HG02885 (cell line): Measurements from ENCODE around the gene OR8B8.
"Not testable (repeated sequence)": the region's sequence is repeated elsewhere in the genome, so short reads cannot be mapped to it uniquely, and the experiment has no call there.

Experiments
- ATAC-seq: cut with Tn5 transposase; IDR thresholded peaks from one replicate; pipeline ENCODE4 v1.9.1; 2021; ENCODE audit warnings: mild to moderate bottlenecking; ENCODE audit not compliant: unreplicated experiment, poor library complexity

The OR8B8 gene, protein sequence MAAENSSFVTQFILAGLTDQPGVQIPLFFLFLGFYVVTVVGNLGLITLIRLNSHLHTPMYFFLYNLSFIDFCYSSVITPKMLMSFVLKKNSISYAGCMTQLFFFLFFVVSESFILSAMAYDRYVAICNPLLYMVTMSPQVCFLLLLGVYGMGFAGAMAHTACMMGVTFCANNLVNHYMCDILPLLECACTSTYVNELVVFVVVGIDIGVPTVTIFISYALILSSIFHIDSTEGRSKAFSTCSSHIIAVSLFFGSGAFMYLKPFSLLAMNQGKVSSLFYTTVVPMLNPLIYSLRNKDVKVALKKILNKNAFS

GRCh38 chr11:124445646-124446150, at the start of gene OR8B8:
Gene OR8B8 (minus strand): TSS chr11:124445696. CDS start chr11:124441085, 4,611 bp downstream.
- ATAC-seq: no peak

GRCh38 chr11:124493016-124493655, 47.6 kb upstream of the OR8B8 start:
- ATAC-seq: no peak

DNA sequence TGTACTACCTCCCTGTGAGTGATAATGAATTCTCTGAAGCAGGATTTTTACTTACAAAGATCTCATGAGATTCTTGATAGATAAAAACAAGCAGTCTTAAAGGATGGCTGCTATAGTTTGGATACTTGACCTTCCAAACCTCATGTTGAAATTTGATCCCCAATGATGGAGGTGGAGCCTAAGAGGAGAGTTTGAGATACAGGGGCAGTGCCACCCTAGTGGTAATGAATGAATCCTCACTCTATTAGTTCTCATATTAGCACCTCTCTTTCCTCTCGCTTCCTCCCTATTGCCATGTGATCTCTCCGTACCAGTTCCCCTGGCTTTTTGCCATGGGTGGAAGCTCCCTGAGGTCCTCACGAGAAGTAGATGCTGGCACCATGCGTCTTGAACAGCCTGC, 37.9 kb upstream of the OR8B8 start:
- ATAC-seq: no peak

GRCh38 chr11:124482362-124483147, 37.1 kb upstream of the OR8B8 start:
- no peak for ATAC-seq

GRCh38 chr11:124481365-124482323, 36.1 kb upstream of the OR8B8 start:
- ATAC-seq: peak; percentile 45

DNA sequence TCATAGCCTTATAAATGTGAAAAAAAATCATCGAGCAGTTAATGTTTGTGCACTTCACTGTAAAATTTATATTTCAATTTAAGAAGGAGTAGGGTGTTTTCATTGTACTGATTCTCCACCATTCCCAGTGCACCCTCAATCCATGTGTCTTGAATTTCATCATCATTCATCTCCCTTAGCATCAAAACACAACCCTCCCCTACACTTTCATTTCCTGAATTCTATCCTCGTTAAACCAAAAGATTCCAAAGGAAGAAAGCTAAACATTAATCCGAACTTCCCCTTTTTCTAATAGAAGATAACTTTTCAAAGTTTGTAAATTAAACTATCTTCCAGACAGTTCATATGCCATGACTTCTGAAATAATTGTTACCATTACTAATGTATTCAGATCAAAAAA, 34.1 kb upstream of the OR8B8 start:
- no peak for ATAC-seq

- no peak for ATAC-seq
Measured at GRCh38 chr11:124475265-124475664, 29.8 kb upstream of the OR8B8 start.

- no peak for ATAC-seq
Measured at GRCh38 chr11:124474779-124475178, 29.3 kb upstream of the OR8B8 start.

GRCh38 chr11:124474079-124474478, 28.6 kb upstream of the OR8B8 start:
- no peak for ATAC-seq

GRCh38 chr11:124473476-124473875, 28.0 kb upstream of the OR8B8 start:
- ATAC-seq: no peak

GRCh38 chr11:124470561-124471227, 25.2 kb upstream of the OR8B8 start:
- no peak for ATAC-seq

- ATAC-seq: no peak
Measured at GRCh38 chr11:124467381-124467927, 22.0 kb upstream of the OR8B8 start.

- ATAC-seq: no peak
Measured at GRCh38 chr11:124465368-124465767, 19.9 kb upstream of the OR8B8 start.

- ATAC-seq: no peak
Measured at GRCh38 chr11:124463990-124464389, 18.5 kb upstream of the OR8B8 start.

GRCh38 chr11:124463324-124463723, 17.8 kb upstream of the OR8B8 start:
- no peak for ATAC-seq

DNA sequence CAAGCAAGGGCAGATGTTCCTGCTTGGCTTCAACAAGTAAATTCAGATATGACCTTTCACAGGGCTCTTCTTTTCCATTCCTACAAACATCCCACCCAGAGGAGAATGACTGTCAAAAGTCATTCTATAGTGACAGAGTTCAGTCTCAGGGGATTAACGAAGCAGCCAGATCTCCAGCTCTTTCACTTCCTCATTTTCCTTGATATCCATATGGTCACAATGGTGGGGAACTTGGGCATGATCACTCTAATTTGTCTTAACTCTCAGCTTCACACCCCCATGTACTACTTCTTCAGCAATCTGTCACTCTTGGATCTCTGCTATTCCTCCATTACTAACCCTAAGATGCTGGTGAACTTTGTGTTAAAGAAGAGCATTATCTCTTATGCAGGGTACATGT, 15.0 kb upstream of the OR8B8 start:
- ATAC-seq: no peak

GRCh38 chr11:124459379-124459778, 13.9 kb upstream of the OR8B8 start:
- ATAC-seq: not testable (repeated sequence)

- no peak for ATAC-seq
Measured at GRCh38 chr11:124454552-124454951, 9.1 kb upstream of the OR8B8 start.

DNA sequence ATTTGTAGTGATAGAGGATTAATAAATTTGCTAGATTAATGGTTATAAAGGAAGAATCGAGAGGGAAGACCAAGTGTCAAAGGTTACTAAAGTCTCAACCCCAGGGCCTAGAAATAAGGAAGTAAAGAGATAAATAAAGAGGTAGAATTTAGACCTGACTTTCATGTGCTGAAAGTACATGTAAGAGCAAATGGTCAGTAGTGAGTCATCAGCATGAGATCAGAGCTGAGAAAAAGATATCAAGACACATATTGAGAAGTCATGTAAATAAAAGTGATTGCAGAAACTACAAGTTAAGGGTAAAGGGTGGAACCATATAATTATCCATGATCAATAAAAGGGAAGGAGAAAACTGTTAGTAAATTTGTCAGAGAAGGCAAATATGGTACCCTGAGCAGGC, 1.4 kb upstream of the OR8B8 start:
- no peak for ATAC-seq
